ENCODE measurements around the gene SPPL2C.

The SPPL2C gene

GRCh38 chr17:45833920-45834319 lies 10.8 kb upstream of the SPPL2C start:
- DNase-seq = no peak

DNA sequence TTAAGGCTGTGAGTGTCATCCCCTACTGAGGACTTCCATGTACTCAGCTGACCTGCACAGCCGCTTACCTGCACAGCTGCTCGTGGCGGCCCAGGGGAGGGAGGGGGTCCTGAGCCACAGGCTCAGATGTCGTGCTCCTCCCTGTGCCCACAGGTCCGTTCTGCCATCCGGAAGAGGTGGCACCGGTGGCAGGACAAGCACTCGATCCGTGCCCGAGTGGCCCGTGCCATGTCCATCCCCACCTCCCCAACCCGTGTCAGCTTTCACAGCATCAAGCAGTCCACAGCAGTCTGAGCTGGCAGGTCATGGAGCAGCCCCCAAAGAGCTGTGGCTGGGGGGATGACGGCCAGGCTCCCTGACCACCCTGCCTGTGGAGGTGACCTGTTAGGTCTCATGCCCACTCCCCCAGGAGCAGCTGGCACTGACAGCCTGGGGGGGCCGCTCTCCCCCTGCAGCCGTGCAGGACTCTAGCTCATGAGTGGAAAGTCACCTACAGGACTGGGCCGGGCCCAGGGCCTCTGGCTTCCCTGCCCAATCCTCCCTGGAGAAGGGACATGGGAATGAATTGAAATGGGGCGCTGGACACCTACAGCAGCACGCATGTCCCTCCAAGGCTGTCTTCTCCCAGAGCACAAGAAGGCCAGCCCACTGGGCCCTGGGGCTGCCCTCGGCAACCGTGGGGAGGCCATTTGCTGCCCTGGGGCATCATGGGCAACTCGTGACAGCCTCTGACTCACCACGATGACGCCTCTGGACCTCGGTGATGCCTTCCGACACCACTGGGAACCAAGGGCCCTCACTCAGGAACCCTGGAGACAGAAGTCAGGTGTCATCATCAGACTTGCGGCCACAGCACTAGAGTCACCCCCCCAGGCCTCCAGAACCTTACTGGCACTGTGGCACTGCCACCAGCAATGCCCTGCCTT lies 9.9 kb upstream of the SPPL2C start:
- DNase-seq = no peak

GRCh38 chr17:45835481-45835880 lies 9.2 kb upstream of the SPPL2C start:
- no peak for DNase-seq

GRCh38 chr17:45836047-45837044 lies 8.3 kb upstream of the SPPL2C start:
- DNase-seq = no peak

- no peak for DNase-seq
These were observed 7.5 kb upstream of the SPPL2C start for GRCh38 chr17:45837187-45837586.

GRCh38 chr17:45837603-45838002 lies 7.1 kb upstream of the SPPL2C start:
- DNase-seq = no peak

DNA sequence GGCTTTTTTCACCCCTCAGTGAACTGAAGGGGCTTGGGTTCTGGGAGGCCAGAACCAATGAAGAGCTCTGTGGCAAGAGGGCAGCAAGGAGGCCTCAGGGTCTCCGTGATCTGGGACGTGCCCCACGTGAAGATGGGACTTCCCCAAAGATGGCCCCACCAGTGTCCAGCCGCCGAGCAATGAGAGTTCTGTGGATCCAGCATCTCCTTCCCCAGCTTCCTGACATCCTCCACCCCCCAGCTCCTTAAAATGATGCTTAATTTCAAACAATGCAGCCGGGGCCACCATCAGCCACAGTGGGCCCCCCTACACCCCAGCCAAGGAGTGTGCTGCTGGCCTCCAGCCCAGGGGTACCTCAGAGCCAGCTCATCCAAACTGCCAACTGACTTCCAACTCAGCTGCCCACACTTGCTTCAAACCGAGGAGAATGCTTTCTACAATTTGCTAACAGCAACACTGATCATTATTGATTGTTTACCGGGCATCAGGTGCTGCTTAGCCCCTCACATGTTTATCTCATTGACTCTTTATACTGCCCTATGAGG lies 5.9 kb upstream of the SPPL2C start:
- DNase-seq = no peak

- no peak for DNase-seq
These were observed 5.2 kb upstream of the SPPL2C start for GRCh38 chr17:45839442-45839841.

DNA sequence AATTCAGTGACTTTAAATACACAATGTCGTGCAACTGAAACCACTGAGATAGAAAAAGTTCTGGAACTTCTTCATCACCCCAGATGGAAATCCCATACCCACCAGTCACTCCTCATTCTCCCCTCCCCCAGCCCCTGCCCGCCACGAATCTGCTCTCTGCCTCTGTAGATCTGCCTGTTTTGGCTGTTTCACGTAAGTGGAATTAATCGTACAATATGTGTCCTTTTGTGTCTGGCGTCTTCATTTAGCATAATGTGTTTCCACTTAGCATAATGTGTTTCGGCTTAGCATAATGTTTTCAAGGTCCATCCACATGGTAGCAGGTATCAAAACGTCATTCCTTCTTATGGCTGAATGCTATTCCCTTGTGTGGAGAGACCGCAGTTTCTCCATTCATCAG lies 3.5 kb upstream of the SPPL2C start:
- no peak for DNase-seq

GRCh38 chr17:45841883-45842525 lies 2.7 kb upstream of the SPPL2C start:
- DNase-seq = no peak

DNA sequence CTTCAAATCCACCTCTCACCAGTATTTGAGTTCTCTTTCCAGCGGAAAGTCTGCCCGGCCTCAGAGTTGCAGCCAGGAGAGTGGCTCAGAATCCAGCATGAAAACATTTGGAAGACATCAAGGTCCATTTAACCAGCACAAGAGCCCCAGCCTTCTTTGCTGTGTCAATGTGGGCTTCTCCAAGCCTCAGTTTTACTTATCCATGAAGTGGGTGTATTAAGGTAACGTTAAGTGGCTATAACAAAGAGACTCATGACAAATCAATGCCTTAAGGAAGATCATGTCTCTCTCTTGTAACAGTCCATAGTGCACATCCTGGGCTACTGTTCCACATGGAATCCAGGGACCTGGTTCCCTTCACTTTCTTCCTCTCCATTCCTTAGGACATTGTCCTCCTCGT lies 959 bp upstream of the SPPL2C start:
- no peak for DNase-seq

DNA sequence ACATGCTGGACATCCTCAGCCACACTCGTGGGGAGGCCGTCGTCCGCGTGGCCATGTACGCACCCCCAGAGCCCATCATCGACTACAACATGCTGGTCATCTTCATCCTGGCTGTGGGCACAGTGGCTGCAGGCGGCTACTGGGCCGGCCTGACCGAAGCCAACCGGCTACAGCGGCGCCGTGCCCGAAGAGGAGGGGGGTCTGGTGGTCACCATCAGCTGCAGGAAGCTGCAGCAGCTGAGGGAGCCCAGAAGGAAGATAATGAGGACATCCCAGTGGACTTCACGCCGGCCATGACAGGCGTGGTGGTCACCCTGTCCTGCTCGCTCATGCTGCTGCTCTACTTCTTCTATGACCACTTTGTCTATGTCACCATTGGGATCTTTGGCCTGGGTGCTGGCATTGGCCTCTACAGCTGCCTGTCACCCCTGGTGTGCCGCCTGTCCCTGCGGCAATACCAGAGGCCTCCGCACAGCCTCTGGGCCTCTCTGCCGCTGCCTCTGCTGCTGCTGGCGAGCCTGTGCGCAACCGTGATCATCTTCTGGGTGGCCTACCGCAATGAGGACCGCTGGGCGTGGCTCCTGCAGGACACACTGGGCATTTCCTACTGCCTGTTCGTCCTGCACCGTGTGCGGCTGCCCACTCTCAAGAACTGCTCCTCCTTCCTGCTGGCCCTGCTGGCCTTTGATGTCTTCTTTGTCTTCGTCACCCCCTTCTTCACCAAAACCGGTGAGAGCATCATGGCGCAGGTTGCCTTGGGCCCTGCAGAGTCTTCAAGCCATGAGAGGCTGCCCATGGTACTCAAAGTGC lies 900 bp downstream of the SPPL2C start:
- no peak for DNase-seq

DNA sequence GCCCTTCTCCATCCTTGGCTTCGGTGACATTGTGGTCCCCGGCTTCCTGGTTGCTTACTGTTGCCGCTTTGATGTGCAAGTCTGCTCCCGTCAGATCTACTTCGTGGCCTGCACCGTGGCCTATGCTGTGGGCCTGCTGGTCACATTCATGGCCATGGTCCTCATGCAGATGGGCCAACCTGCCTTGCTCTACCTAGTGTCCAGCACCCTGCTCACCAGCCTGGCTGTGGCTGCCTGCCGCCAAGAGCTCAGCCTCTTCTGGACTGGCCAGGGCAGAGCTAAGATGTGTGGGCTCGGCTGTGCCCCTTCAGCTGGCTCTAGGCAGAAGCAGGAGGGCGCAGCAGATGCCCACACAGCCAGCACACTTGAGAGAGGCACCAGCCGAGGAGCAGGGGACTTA lies 1.5 kb downstream of the SPPL2C start:
- DNase-seq = no peak

GRCh38 chr17:45846646-45847045 lies 2.0 kb downstream of the SPPL2C start:
- DNase-seq = no peak

DNA sequence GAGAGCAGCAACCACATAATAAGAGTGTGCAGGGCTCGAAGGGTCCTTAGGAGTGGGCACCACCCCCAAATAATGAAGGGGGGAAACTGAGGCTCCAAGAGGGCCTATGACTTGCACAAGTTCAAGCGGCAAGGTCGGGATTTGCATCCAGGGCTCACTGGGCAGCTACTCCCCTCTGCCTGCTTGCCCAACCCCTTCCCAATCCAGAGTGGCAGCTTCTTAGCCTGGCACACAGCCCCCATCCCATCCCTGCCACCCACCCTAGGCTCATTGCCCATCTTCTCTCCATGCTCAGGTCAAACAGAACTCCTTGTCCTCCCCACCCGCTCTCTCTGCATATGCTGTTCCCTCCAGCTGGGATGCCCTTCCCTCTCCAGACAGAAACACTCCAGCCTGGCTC lies 2.4 kb downstream of the SPPL2C start:
- no peak for DNase-seq

DNA sequence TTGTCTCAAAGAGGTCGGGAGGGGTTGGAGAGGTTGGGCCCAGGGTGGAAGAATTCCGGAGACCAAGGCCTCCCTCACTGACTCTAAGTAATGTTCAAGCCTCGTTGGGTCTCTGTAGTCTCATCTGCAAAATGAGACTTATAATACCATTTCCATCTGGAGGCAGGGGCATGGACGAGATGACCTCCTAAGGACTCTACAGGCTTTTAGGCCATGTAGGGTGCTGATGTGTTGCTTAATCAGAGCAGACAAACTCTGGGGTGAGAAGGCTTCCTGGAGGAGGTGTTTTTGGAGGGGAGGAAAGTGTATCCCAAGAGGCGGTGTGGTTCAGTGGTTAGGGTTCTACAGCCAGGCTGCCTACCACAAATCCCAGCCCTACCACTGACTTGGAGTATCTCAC lies 3.1 kb downstream of the SPPL2C start:
- no peak for DNase-seq

DNA sequence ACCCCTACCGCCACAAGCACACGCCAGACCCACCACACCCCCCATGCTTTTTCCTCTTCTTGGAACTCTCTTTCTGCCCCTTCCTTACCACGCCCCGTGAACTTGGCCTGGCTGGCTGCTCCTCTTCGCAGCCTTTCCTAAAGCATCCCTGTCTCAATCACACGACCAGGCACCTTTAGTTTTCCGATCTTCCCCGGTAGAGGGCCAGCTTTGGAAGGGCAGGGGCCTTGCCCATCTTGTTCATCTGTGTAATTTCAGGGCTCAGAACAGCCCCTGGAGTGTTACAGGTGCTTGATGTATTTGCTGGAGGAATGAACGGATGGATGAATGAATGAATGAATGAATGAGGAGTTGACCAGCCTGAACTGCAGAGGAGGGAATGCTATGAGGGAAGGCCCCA lies 3.7 kb downstream of the SPPL2C start:
- no peak for DNase-seq

GRCh38 chr17:45848868-45849535 lies 4.3 kb downstream of the SPPL2C start:
- DNase-seq = no peak

DNA sequence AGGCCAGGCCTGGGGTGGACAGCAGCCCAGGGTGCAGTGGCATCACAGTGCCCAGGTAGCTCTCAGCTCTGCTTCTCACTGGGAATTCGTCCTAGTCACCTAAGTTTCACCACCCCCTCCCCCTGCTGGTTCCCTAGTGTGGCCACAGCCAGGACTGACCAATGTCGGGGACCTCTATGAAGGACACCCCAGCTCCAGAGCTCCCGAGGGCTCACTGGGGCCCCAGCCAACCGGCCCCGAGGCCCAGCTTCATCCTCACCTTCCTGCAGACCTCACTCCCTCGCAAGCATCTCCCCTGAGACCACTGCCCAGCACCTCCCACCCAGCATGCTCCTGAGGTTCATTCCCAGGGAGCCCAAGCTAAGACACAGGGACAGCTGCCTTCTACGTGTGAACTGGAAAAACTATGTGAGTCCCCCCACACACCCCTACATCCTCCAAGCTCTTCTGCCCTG lies 4.9 kb downstream of the SPPL2C start:
- DNase-seq = no peak

GRCh38 chr17:45850011-45850410 lies 5.3 kb downstream of the SPPL2C start:
- DNase-seq = no peak

- DNase-seq = no peak
These were observed 5.8 kb downstream of the SPPL2C start for GRCh38 chr17:45850468-45850867.
